HCT116 (cell line): Measurements from ENCODE around the gene NECAB2.

Source experiments
- EGR1 ChIP-seq: IDR thresholded peaks from 2 replicates; pipeline ENCODE4 v1.6.1; 2012; ENCODE audit warnings: low read depth
- EZH2 ChIP-seq: fragments of 200-600 bp; sonication (generic); IDR thresholded peaks from 2 replicates; pipeline ENCODE4 v1.6.1; 2017; ENCODE audit warnings: antibody characterized with exemption, mixed run types
- POLR2A ChIP-seq: IDR thresholded peaks from 2 replicates; pipeline ENCODE4 v1.7.0; 2011; ENCODE audit warnings: borderline replicate concordance; ENCODE audit not compliant: insufficient read depth, insufficient read length; ENCODE audit errors: extremely low read depth
- SIN3A ChIP-seq: IDR thresholded peaks from 2 replicates; pipeline ENCODE4 v1.6.1; 2012; ENCODE audit warnings: low read depth
- ZNF274 ChIP-seq: fragments of 200-500 bp; sonication (Bioruptor generic); IDR thresholded peaks from 2 replicates; pipeline ENCODE4 v1.6.1; 2014; ENCODE audit warnings: mild to moderate bottlenecking, low read depth, low read length, inconsistent platforms
- TF ChIP-seq, protein P1 (sequence below), 3 experiments: fragments of 200-600 bp in 1 of 3; sonication (generic) in 1 of 3; IDR thresholded peaks in 2 of 3; conservative IDR thresholded peaks in 1 of 3; 2 replicates each; pipeline ENCODE4 v1.5.1; 2012 to 2017; ENCODE audit warnings: low read depth in 2 of 3, low read length in 2 of 3, antibody characterized with exemption in 1 of 3, borderline replicate concordance in 1 of 3, control low read depth in 1 of 3, mild to moderate bottlenecking in 1 of 3, mixed read lengths in 1 of 3, mixed run types in 1 of 3, moderate library complexity in 1 of 3; ENCODE audit not compliant: insufficient read depth in 1 of 3
- TF ChIP-seq, protein P2 (sequence below): IDR thresholded peaks from 2 replicates; pipeline ENCODE4 v1.6.1; 2011; ENCODE audit warnings: mild to moderate bottlenecking, low read length, moderate library complexity; ENCODE audit not compliant: insufficient replicate concordance; ENCODE audit errors: extremely low read depth
- TF ChIP-seq, protein P3 (sequence below): IDR thresholded peaks from 2 replicates; pipeline ENCODE4 v1.6.1; 2012

DNA sequence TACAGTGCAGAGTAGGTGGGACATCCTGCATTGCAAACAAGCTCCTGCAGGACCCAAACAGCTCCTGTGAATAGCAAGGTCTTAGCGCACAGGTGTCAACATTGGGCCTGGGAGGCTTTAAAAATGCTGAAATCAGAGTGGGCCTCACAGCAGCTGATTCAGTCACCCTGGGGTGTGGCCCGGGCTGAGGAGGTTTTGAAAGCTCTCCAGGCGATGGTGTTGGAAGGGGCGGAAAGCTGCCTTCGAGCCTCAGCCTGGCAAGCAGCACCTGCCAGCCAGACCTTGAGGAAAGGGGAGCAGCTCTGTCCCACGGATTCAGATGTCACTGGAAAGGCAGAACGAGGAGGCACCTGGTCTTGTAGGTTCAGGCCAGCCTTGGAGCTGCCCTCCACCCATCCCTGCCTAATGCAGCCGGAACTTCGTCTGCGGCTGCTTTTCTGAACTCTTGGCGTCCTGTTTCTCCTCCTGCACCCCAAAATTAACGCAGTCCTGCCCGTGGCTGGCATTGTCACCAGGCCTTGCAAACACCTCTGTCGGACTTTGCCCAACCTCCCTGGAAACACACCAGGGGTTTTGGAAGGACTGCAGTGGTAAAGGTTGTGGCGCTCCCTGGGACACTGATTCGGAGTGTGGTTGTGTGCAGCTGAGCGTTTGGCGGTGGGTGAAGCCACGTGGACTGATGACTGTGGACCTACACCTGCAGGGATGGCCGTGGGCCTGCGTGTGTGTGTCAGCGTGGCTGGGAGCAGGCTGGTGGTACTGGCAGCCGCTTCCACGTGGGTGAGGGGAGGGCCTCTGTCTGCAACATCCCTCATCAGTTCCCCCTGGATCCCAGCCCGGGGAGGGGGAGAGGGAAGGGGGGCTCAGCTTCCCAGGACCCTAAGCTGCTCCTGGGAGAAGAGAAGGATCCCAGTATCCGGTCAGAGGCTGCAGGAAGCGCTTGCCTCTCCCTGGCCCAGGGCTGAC lies 3.4 kb downstream of the NECAB2 start:
- TF ChIP-seq POLR2A: no peak
- TF ChIP-seq, protein P1, sequence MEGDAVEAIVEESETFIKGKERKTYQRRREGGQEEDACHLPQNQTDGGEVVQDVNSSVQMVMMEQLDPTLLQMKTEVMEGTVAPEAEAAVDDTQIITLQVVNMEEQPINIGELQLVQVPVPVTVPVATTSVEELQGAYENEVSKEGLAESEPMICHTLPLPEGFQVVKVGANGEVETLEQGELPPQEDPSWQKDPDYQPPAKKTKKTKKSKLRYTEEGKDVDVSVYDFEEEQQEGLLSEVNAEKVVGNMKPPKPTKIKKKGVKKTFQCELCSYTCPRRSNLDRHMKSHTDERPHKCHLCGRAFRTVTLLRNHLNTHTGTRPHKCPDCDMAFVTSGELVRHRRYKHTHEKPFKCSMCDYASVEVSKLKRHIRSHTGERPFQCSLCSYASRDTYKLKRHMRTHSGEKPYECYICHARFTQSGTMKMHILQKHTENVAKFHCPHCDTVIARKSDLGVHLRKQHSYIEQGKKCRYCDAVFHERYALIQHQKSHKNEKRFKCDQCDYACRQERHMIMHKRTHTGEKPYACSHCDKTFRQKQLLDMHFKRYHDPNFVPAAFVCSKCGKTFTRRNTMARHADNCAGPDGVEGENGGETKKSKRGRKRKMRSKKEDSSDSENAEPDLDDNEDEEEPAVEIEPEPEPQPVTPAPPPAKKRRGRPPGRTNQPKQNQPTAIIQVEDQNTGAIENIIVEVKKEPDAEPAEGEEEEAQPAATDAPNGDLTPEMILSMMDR (IDR thresholded peaks at IDR 0.05 in 2 of 3, conservative IDR thresholded peaks at IDR 0.05 in 1 of 3; ENCODE audit: borderline replicate concordance in 1 of 3, insufficient read depth in 1 of 3, low read depth in 2 of 3, low read length in 2 of 3): no peak
- no peak for TF ChIP-seq SIN3A
- TF ChIP-seq, protein P2, sequence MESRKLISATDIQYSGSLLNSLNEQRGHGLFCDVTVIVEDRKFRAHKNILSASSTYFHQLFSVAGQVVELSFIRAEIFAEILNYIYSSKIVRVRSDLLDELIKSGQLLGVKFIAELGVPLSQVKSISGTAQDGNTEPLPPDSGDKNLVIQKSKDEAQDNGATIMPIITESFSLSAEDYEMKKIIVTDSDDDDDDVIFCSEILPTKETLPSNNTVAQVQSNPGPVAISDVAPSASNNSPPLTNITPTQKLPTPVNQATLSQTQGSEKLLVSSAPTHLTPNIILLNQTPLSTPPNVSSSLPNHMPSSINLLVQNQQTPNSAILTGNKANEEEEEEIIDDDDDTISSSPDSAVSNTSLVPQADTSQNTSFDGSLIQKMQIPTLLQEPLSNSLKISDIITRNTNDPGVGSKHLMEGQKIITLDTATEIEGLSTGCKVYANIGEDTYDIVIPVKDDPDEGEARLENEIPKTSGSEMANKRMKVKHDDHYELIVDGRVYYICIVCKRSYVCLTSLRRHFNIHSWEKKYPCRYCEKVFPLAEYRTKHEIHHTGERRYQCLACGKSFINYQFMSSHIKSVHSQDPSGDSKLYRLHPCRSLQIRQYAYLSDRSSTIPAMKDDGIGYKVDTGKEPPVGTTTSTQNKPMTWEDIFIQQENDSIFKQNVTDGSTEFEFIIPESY: no peak
- TF ChIP-seq EGR1: no peak
- TF ChIP-seq, protein P3, sequence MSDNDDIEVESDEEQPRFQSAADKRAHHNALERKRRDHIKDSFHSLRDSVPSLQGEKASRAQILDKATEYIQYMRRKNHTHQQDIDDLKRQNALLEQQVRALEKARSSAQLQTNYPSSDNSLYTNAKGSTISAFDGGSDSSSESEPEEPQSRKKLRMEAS: no peak
- TF ChIP-seq ZNF274: no peak
- TF ChIP-seq EZH2: no peak
